ENCODE results near the gene SPANXN1.
"Not testable (repeated sequence)": the region's sequence is repeated elsewhere in the genome, so short reads cannot be mapped to it uniquely, and the experiment has no call there.

The SPANXN1 gene

GRCh38 chrX:145247203-145247602, at the start of gene SPANXN1:
Gene SPANXN1, plus strand, starts transcription at chrX:145247503. Its CDS starts 84 bp downstream, at chrX:145247587.
- not testable (repeated sequence) for DNase-seq

- DNase-seq = no peak
Measured at GRCh38 chrX:145199078-145199477, 48.2 kb upstream of the SPANXN1 start.

GRCh38 chrX:145213504-145213903, 33.8 kb upstream of the SPANXN1 start:
- no peak for DNase-seq

GRCh38 chrX:145292218-145292617, 44.9 kb downstream of the SPANXN1 start:
- DNase-seq = no peak
